ENCODE results near the gene CMTM6. TPM values are rescaled to one million over a fixed set of nuclear protein-coding genes. Genes with fewer than 3 reads are reported as not detected.
"Not testable (repeated sequence)": the region's sequence is repeated elsewhere in the genome, so short reads cannot be mapped to it uniquely, and the experiment has no call there.

The CMTM6 gene
- total and polyA plus RNA-seq, 9 of the 15 experiments (the other 6 are each of a cell fraction or from before 2014, with no cell fraction given) = 8.9 to 39.7 (median 19.5) TPM

GRCh38 chr3:32474201-32474600 lies 28.5 kb downstream of the CMTM6 start (continued):
- TF ChIP-seq ZNF639 (CRISPR knock-in tag; conservative IDR thresholded peaks at IDR 0.05 in 1 of 2, IDR thresholded peaks at IDR 0.05 in 1 of 2) (no peak), GTF2F1 (IDR thresholded peaks at IDR 0.05; ENCODE audit: low read depth, low read length) (no peak), CXXC5 (CRISPR knock-in tag; IDR thresholded peaks at IDR 0.05) (no peak), STAG1 (CRISPR knock-in tag; IDR thresholded peaks at IDR 0.05; ENCODE audit: borderline replicate concordance) (no peak), RBBP5 (IDR thresholded peaks at IDR 0.05; ENCODE audit: borderline replicate concordance, insufficient read depth, low read length, poor library complexity, severe bottlenecking) (no peak), ZNF589 (CRISPR knock-in tag; IDR thresholded peaks at IDR 0.05; ENCODE audit: low read depth) (no peak), ZNF174 (CRISPR knock-in tag; IDR thresholded peaks at IDR 0.05) (no peak)

- BruUV-seq (replicated peaks); H3K27me3 ChIP-seq (ENCODE audit: control insufficient read depth in 2 of 2, insufficient read depth in 2 of 2, low read length in 2 of 2); H4K20me1 ChIP-seq (replicated peaks; ENCODE audit: control insufficient read depth, insufficient read depth, low read length); H3K27ac ChIP-seq (ENCODE audit: extremely low read depth, low read depth, low read length); H3K36me3 ChIP-seq (ENCODE audit: control insufficient read depth, insufficient read depth, low read length); in situ Hi-C loops (cut with MboI); H2AFZ ChIP-seq (ENCODE audit: low read depth, low read length); H3K4me3 ChIP-seq; H3K79me2 ChIP-seq (ENCODE audit: control insufficient read depth, insufficient read depth, low read length); H3K4me2 ChIP-seq (ENCODE audit: insufficient read depth, low read length); ATAC-seq; intact Hi-C loops (cut with micrococcal nuclease); FAIRE-seq; H3K9ac ChIP-seq (ENCODE audit: insufficient read depth in 1 of 2, low read depth in 2 of 2, low read length in 2 of 2); CTCF ChIA-PET (ENCODE audit: low intra/inter-chr PET ratio); DNase-seq (ENCODE audit: extremely low read depth in 1 of 4, low spot score in 3 of 4); H3K4me1 ChIP-seq (replicated peaks in 1 of 2; ENCODE audit: control insufficient read depth in 2 of 2, insufficient read depth in 2 of 2, low read length in 2 of 2); H3K9me3 ChIP-seq (replicated peaks; ENCODE audit: control insufficient read depth, insufficient read depth, low read depth, low read length); H3K9me1 ChIP-seq (ENCODE audit: control insufficient read depth, insufficient read depth, low read length): not testable (repeated sequence)
- WGBS (ENCODE audit: insufficient coverage, low coverage, missing lambda C conversion rate) = 97% methylated on average over 11 of the region's 12 CpGs
- POLR2A ChIA-PET = interaction anchor here (0.6 kb wide), 1 partner anchor 26 kb away, joined by 4 read pairs; no protein-coding TSS in a partner anchor
- TF ChIP-seq NFIC (IDR thresholded peaks at IDR 0.05) = 0 out of 2 replicates have a peak, but pooled peaks have one; percentile 5
Observed at GRCh38 chr3:32472151-32472550, 30.5 kb downstream of the CMTM6 start.

Measured in K562 (cell line).